K562 (cell line): ENCODE data around the gene VPS13D. TPM values are rescaled to one million over a fixed set of nuclear protein-coding genes. Genes with fewer than 3 reads are reported as not detected.

Experiments
- KDM5B ChIP-seq: fragments of 200-600 bp; sonication (generic); IDR thresholded peaks from 2 replicates; pipeline ENCODE4 v1.6.1; 2012; ENCODE audit warnings: low read depth, mild to moderate bottlenecking, moderate library complexity, low read length, control low read depth, inconsistent platforms; ENCODE audit not compliant: insufficient replicate concordance
- MAFG ChIP-seq: fragments of 450-650 bp; conservative IDR thresholded peaks from 2 replicates; pipeline ENCODE4 v1.6.1; 2016; ENCODE audit warnings: missing genetic modification characterization, missing compliant biosample characterization
- PYGO2 ChIP-seq: fragments of 450-650 bp; IDR thresholded peaks from 2 replicates; pipeline ENCODE4 v1.6.1; 2016; ENCODE audit warnings: mild to moderate bottlenecking, missing genetic modification characterization, moderate library complexity, missing compliant biosample characterization
- TGIF2 ChIP-seq: sonication (generic); formaldehyde crosslinking; IDR thresholded peaks from 2 replicates; pipeline ENCODE4 v1.8.1; 2022; ENCODE audit warnings: mild to moderate bottlenecking, missing genetic modification reagents, moderate library complexity
- WHSC1 ChIP-seq: IDR thresholded peaks from one replicate; pipeline ENCODE4 v1.6.1; 2012; ENCODE audit warnings: low read length, control low read depth, inconsistent platforms
- ZNF24 ChIP-seq: fragments of 450-650 bp; IDR thresholded peaks from 2 replicates; pipeline ENCODE4 v1.6.1; 2016
- ZNF561 ChIP-seq: fragments of 450-650 bp; formaldehyde crosslinking; conservative IDR thresholded peaks from 2 replicates; pipeline ENCODE4 v1.4.0; 2020; ENCODE audit warnings: mild to moderate bottlenecking, moderate library complexity
- polyA plus RNA-seq, 8 experiments: library from polyadenylated mRNA; depleted of rRNA in 4 of 8; stranded (reverse) in 5 of 8; unstranded in 3 of 8; fragments of >200 nt; fragmentation: Nextera tagmentation in 2 of 8; fragmentation: Illumina TruSeq in 1 of 8; extraction: Ambion mirVana in 2 of 8; extraction: Trizol in 1 of 8; gene quantifications; 2 replicates each; pipeline versions ENCODE4 v1.2.1 to v1.2.3, GENCODE V29; 2011 to 2014; ENCODE audit warnings: inconsistent platforms in 1 of 8, missing spikeins in 1 of 8
- total RNA-seq, 7 experiments: library from RNA; depleted of rRNA in 6 of 7; stranded (reverse); fragments of >200 nt in 6 of 7; fragmentation: Illumina TruSeq in 2 of 7; extraction: Trizol in 2 of 7; gene quantifications; 2 replicates each; pipeline versions ENCODE4 v1.2.1 to v1.2.3, GENCODE V29; 2011 to 2021; ENCODE audit warnings: low replicate concordance in 1 of 7
- TF ChIP-seq, protein P1 (sequence below): fragments of 450-650 bp; IDR thresholded peaks from 2 replicates; pipeline ENCODE4 v1.6.1; 2016; ENCODE audit warnings: mild to moderate bottlenecking, moderate library complexity
- TF ChIP-seq, protein P2 (sequence below): sonication (generic); formaldehyde crosslinking; IDR thresholded peaks from 2 replicates; pipeline ENCODE4 v1.8.0; 2022; ENCODE audit warnings: mild to moderate bottlenecking, missing genetic modification reagents, borderline replicate concordance
- TF ChIP-seq, protein P3 (sequence below): fragments of 450-650 bp; formaldehyde crosslinking; conservative IDR thresholded peaks from 2 replicates; pipeline ENCODE4 v1.4.0; 2022; ENCODE audit warnings: mild to moderate bottlenecking, missing genetic modification characterization

Gene VPS13D
- total and polyA plus RNA-seq, 9 of the 15 experiments (the other 6 are each of a cell fraction or from before 2014, with no cell fraction given) = 6.1 to 51.5 (median 38.5) TPM

DNA sequence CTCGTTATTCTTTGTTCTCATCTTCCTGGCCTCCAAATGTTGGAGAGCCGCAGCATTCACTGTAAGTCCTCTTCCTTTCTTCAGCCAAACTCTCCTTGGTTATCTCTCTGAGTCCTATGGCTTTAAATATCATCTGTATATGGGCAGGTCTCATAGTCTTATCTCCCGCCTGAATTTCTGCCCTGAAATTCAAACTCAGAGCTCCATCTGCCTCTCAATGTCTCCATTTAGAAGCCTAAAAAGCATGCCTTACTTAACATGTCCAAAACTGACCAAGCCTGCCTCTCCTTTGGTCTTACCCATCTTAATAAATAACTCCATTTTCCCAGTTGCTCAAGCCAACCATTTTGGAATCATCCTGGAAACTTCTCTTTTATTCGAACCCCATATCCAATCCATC lies 307.5 kb downstream of the VPS13D start (continued):
- TF ChIP-seq, protein P1, sequence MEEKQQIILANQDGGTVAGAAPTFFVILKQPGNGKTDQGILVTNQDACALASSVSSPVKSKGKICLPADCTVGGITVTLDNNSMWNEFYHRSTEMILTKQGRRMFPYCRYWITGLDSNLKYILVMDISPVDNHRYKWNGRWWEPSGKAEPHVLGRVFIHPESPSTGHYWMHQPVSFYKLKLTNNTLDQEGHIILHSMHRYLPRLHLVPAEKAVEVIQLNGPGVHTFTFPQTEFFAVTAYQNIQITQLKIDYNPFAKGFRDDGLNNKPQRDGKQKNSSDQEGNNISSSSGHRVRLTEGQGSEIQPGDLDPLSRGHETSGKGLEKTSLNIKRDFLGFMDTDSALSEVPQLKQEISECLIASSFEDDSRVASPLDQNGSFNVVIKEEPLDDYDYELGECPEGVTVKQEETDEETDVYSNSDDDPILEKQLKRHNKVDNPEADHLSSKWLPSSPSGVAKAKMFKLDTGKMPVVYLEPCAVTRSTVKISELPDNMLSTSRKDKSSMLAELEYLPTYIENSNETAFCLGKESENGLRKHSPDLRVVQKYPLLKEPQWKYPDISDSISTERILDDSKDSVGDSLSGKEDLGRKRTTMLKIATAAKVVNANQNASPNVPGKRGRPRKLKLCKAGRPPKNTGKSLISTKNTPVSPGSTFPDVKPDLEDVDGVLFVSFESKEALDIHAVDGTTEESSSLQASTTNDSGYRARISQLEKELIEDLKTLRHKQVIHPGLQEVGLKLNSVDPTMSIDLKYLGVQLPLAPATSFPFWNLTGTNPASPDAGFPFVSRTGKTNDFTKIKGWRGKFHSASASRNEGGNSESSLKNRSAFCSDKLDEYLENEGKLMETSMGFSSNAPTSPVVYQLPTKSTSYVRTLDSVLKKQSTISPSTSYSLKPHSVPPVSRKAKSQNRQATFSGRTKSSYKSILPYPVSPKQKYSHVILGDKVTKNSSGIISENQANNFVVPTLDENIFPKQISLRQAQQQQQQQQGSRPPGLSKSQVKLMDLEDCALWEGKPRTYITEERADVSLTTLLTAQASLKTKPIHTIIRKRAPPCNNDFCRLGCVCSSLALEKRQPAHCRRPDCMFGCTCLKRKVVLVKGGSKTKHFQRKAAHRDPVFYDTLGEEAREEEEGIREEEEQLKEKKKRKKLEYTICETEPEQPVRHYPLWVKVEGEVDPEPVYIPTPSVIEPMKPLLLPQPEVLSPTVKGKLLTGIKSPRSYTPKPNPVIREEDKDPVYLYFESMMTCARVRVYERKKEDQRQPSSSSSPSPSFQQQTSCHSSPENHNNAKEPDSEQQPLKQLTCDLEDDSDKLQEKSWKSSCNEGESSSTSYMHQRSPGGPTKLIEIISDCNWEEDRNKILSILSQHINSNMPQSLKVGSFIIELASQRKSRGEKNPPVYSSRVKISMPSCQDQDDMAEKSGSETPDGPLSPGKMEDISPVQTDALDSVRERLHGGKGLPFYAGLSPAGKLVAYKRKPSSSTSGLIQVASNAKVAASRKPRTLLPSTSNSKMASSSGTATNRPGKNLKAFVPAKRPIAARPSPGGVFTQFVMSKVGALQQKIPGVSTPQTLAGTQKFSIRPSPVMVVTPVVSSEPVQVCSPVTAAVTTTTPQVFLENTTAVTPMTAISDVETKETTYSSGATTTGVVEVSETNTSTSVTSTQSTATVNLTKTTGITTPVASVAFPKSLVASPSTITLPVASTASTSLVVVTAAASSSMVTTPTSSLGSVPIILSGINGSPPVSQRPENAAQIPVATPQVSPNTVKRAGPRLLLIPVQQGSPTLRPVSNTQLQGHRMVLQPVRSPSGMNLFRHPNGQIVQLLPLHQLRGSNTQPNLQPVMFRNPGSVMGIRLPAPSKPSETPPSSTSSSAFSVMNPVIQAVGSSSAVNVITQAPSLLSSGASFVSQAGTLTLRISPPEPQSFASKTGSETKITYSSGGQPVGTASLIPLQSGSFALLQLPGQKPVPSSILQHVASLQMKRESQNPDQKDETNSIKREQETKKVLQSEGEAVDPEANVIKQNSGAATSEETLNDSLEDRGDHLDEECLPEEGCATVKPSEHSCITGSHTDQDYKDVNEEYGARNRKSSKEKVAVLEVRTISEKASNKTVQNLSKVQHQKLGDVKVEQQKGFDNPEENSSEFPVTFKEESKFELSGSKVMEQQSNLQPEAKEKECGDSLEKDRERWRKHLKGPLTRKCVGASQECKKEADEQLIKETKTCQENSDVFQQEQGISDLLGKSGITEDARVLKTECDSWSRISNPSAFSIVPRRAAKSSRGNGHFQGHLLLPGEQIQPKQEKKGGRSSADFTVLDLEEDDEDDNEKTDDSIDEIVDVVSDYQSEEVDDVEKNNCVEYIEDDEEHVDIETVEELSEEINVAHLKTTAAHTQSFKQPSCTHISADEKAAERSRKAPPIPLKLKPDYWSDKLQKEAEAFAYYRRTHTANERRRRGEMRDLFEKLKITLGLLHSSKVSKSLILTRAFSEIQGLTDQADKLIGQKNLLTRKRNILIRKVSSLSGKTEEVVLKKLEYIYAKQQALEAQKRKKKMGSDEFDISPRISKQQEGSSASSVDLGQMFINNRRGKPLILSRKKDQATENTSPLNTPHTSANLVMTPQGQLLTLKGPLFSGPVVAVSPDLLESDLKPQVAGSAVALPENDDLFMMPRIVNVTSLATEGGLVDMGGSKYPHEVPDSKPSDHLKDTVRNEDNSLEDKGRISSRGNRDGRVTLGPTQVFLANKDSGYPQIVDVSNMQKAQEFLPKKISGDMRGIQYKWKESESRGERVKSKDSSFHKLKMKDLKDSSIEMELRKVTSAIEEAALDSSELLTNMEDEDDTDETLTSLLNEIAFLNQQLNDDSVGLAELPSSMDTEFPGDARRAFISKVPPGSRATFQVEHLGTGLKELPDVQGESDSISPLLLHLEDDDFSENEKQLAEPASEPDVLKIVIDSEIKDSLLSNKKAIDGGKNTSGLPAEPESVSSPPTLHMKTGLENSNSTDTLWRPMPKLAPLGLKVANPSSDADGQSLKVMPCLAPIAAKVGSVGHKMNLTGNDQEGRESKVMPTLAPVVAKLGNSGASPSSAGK = peak; percentile 29; the same call in 1 of the 2 replicates
- no peak for TF ChIP-seq KDM5B
- TF ChIP-seq PYGO2 = no peak
- TF ChIP-seq WHSC1 = no peak
- TF ChIP-seq, protein P2, sequence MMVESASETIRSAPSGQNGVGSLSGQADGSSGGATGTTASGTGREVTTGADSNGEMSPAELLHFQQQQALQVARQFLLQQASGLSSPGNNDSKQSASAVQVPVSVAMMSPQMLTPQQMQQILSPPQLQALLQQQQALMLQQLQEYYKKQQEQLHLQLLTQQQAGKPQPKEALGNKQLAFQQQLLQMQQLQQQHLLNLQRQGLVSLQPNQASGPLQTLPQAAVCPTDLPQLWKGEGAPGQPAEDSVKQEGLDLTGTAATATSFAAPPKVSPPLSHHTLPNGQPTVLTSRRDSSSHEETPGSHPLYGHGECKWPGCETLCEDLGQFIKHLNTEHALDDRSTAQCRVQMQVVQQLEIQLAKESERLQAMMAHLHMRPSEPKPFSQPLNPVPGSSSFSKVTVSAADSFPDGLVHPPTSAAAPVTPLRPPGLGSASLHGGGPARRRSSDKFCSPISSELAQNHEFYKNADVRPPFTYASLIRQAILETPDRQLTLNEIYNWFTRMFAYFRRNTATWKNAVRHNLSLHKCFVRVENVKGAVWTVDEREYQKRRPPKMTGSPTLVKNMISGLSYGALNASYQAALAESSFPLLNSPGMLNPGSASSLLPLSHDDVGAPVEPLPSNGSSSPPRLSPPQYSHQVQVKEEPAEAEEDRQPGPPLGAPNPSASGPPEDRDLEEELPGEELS (CRISPR knock-in tag) = no peak
- no peak for TF ChIP-seq MAFG (tag)
- TF ChIP-seq ZNF24 = no peak
- no peak for TF ChIP-seq TGIF2 (CRISPR knock-in tag)
- no peak for TF ChIP-seq ZNF561 (CRISPR knock-in tag)
- TF ChIP-seq, protein P3, sequence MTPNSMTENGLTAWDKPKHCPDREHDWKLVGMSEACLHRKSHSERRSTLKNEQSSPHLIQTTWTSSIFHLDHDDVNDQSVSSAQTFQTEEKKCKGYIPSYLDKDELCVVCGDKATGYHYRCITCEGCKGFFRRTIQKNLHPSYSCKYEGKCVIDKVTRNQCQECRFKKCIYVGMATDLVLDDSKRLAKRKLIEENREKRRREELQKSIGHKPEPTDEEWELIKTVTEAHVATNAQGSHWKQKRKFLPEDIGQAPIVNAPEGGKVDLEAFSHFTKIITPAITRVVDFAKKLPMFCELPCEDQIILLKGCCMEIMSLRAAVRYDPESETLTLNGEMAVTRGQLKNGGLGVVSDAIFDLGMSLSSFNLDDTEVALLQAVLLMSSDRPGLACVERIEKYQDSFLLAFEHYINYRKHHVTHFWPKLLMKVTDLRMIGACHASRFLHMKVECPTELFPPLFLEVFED (CRISPR knock-in tag) = no peak
